ENCODE measurements around the gene AVPI1. TPM values are rescaled to one million over a fixed set of nuclear protein-coding genes. Genes with fewer than 3 reads are reported as not detected.
"Not testable (repeated sequence)": the region's sequence is repeated elsewhere in the genome, so short reads cannot be mapped to it uniquely, and the experiment has no call there.

AVPI1 gene
- polyA plus RNA-seq, 4 donors = 18.2 to 64.9 (median 46.8) TPM

GRCh38 chr10:97687785-97688781 is 1.0 kb upstream of the AVPI1 start:
- Histone ChIP-seq H3K27me3 (ENCODE audit: control insufficient read depth in 3 of 3, insufficient read depth in 3 of 3, low read length in 3 of 3) (no peaks in the 10 kb centered on the region), H3K4me1 (ENCODE audit: control insufficient read depth in 3 of 3, insufficient read depth in 2 of 3, low read depth in 1 of 3, low read length in 2 of 3) (peaks cover 0 to 24% (median 5%) of the 10 kb centered on the region in 3 donors), H3K9me3 (ENCODE audit: control insufficient read depth in 2 of 2, insufficient read depth in 1 of 2, low read depth in 1 of 2, low read length in 1 of 2) (peaks cover 0 to 10% of the 10 kb centered on the region in 2 donors), H3K4me3 (ENCODE audit: low read depth in 1 of 3, low read length in 3 of 3) (peak overlapping the region in 2 of 3 donors; percentile 39 to 85), H3K36me3 (ENCODE audit: control insufficient read depth in 3 of 3, insufficient read depth in 2 of 3, low read depth in 1 of 3, low read length in 3 of 3) (peaks cover 0 to 11% (median 0%) of the 10 kb centered on the region in 3 donors), H3K27ac (ENCODE audit: low read depth in 1 of 3, low read length in 2 of 3) (peak overlapping the region; percentile 73 to 86 (median 77))
- no peak for FAIRE-seq
- DNase-seq = peak in 1 of 2 donors; percentile 48
- 58 to 68% (median 65%) methylated on average over 14 of the region's 14 CpGs for WGBS, 3 donors

- 6 to 14% (median 10%) methylated on average over 14 of the region's 14 CpGs for WGBS, 3 donors
- Histone ChIP-seq H3K27me3 (ENCODE audit: control insufficient read depth in 3 of 3, insufficient read depth in 3 of 3, low read length in 3 of 3) (no peaks in the 10 kb centered on the region), H3K9me3 (ENCODE audit: control insufficient read depth in 2 of 2, insufficient read depth in 1 of 2, low read depth in 1 of 2, low read length in 1 of 2) (peaks cover 0 to 7% of the 10 kb centered on the region in 2 donors), H3K36me3 (ENCODE audit: control insufficient read depth in 3 of 3, insufficient read depth in 2 of 3, low read depth in 1 of 3, low read length in 3 of 3) (peaks cover 0 to 14% (median 0%) of the 10 kb centered on the region in 3 donors), H3K27ac (ENCODE audit: low read depth in 1 of 3, low read length in 2 of 3) (peak overlapping the region; percentile 88 to 98 (median 93)), H3K4me1 (ENCODE audit: control insufficient read depth in 3 of 3, insufficient read depth in 2 of 3, low read depth in 1 of 3, low read length in 2 of 3) (peaks cover 2 to 30% (median 5%) of the 10 kb centered on the region in 3 donors), H3K4me3 (ENCODE audit: low read depth in 1 of 3, low read length in 3 of 3) (peak overlapping the region; percentile 42 to 85 (median 79))
- peak in 1 of 2 donors; percentile 42 for DNase-seq
- no peak for FAIRE-seq
Observed at GRCh38 chr10:97686301-97686961, 610 bp downstream of the AVPI1 start.

GRCh38 chr10:97685395-97685958 is 1.6 kb downstream of the AVPI1 start:
- peak; percentile 46 to 63 for DNase-seq
- peaks cover 2 to 30% (median 5%) of the 10 kb centered on the region in 3 donors for H3K4me1 ChIP-seq (ENCODE audit: control insufficient read depth in 3 of 3, insufficient read depth in 2 of 3, low read depth in 1 of 3, low read length in 2 of 3)
- peak overlapping the region in 2 of 3 donors; percentile 79 to 85 for H3K4me3 ChIP-seq (ENCODE audit: low read depth in 1 of 3, low read length in 3 of 3)
- 0 to 45% (median 42%) methylated on average over 2 of the region's 2 CpGs for WGBS, 3 donors
- no peaks in the 10 kb centered on the region for H3K27me3 ChIP-seq (ENCODE audit: control insufficient read depth in 3 of 3, insufficient read depth in 3 of 3, low read length in 3 of 3)
- no peak for FAIRE-seq
- peaks cover 0 to 7% of the 10 kb centered on the region in 2 donors for H3K9me3 ChIP-seq (ENCODE audit: control insufficient read depth in 2 of 2, insufficient read depth in 1 of 2, low read depth in 1 of 2, low read length in 1 of 2)
- H3K36me3 ChIP-seq (ENCODE audit: control insufficient read depth in 3 of 3, insufficient read depth in 2 of 3, low read depth in 1 of 3, low read length in 3 of 3) = peaks cover 0 to 14% (median 0%) of the 10 kb centered on the region in 3 donors
- peak overlapping the region; percentile 66 to 98 (median 85) for H3K27ac ChIP-seq (ENCODE audit: low read depth in 1 of 3, low read length in 2 of 3)

- 22 to 47% (median 46%) methylated on average over 5 of the region's 5 CpGs for WGBS, 3 donors
- H3K27me3 ChIP-seq (ENCODE audit: control insufficient read depth in 3 of 3, insufficient read depth in 3 of 3, low read length in 3 of 3) = no peaks in the 10 kb centered on the region
- no peak for FAIRE-seq
- H3K4me1 ChIP-seq (ENCODE audit: control insufficient read depth in 3 of 3, insufficient read depth in 2 of 3, low read depth in 1 of 3, low read length in 2 of 3) = peaks cover 2 to 30% (median 5%) of the 10 kb centered on the region in 3 donors
- H3K36me3 ChIP-seq (ENCODE audit: control insufficient read depth in 3 of 3, insufficient read depth in 2 of 3, low read depth in 1 of 3, low read length in 3 of 3) = peaks cover 0 to 20% (median 0%) of the 10 kb centered on the region in 3 donors
- peak overlapping the region in 2 of 3 donors; percentile 79 to 85 for H3K4me3 ChIP-seq (ENCODE audit: low read depth in 1 of 3, low read length in 3 of 3)
- H3K27ac ChIP-seq (ENCODE audit: low read depth in 1 of 3, low read length in 2 of 3) = peak overlapping the region; percentile 66 to 98 (median 85)
- DNase-seq = peak; percentile 64
- peaks cover 0 to 7% of the 10 kb centered on the region in 2 donors for H3K9me3 ChIP-seq (ENCODE audit: control insufficient read depth in 2 of 2, insufficient read depth in 1 of 2, low read depth in 1 of 2, low read length in 1 of 2)
Observed at GRCh38 chr10:97684866-97685394, 2.1 kb downstream of the AVPI1 start.

GRCh38 chr10:97684368-97684713 is 2.7 kb downstream of the AVPI1 start:
- not testable (repeated sequence) for DNase-seq; H3K27me3 ChIP-seq (ENCODE audit: control insufficient read depth in 3 of 3, insufficient read depth in 3 of 3, low read length in 3 of 3); FAIRE-seq; H3K9me3 ChIP-seq (ENCODE audit: control insufficient read depth in 2 of 2, insufficient read depth in 1 of 2, low read depth in 1 of 2, low read length in 1 of 2)
- WGBS, 3 donors = 41 to 76% (median 70%) methylated on average over 6 to 7 of the region's 7 CpGs
- H3K36me3 ChIP-seq (ENCODE audit: control insufficient read depth in 3 of 3, insufficient read depth in 2 of 3, low read depth in 1 of 3, low read length in 3 of 3) = peaks cover 0 to 25% (median 0%) of the 10 kb centered on the region in 3 donors
- H3K27ac ChIP-seq (ENCODE audit: low read depth in 1 of 3, low read length in 2 of 3) = peak overlapping the region; percentile 84 to 98 (median 85)
- H3K4me3 ChIP-seq (ENCODE audit: low read depth in 1 of 3, low read length in 3 of 3) = peak overlapping the region in 2 of 3 donors; percentile 79 to 85
- H3K4me1 ChIP-seq (ENCODE audit: control insufficient read depth in 3 of 3, insufficient read depth in 2 of 3, low read depth in 1 of 3, low read length in 2 of 3) = peaks cover 2 to 31% (median 5%) of the 10 kb centered on the region in 3 donors

- H3K9me3 ChIP-seq (ENCODE audit: control insufficient read depth in 2 of 2, insufficient read depth in 1 of 2, low read depth in 1 of 2, low read length in 1 of 2) = peaks cover 0 to 7% of the 10 kb centered on the region in 2 donors
- peaks cover 2 to 32% (median 5%) of the 10 kb centered on the region in 3 donors for H3K4me1 ChIP-seq (ENCODE audit: control insufficient read depth in 3 of 3, insufficient read depth in 2 of 3, low read depth in 1 of 3, low read length in 2 of 3)
- H3K36me3 ChIP-seq (ENCODE audit: control insufficient read depth in 3 of 3, insufficient read depth in 2 of 3, low read depth in 1 of 3, low read length in 3 of 3) = peaks cover 0 to 31% (median 0%) of the 10 kb centered on the region in 3 donors
- WGBS, 3 donors = 20 to 44% (median 36%) methylated on average over 9 of the region's 9 CpGs
- no peaks in the 10 kb centered on the region for H3K27me3 ChIP-seq (ENCODE audit: control insufficient read depth in 3 of 3, insufficient read depth in 3 of 3, low read length in 3 of 3)
- no peak for FAIRE-seq
- H3K27ac ChIP-seq (ENCODE audit: low read depth in 1 of 3, low read length in 2 of 3) = peak overlapping the region; percentile 84 to 98 (median 85)
- peak overlapping the region in 2 of 3 donors; percentile 79 to 85 for H3K4me3 ChIP-seq (ENCODE audit: low read depth in 1 of 3, low read length in 3 of 3)
- DNase-seq = peak; percentile 62 to 66
Observed at GRCh38 chr10:97683556-97684367, 3.3 kb downstream of the AVPI1 start.

GRCh38 chr10:97682042-97682441 is 5.0 kb downstream of the AVPI1 start:
- peaks cover 0 to 19% (median 2%) of the 10 kb centered on the region in 3 donors for H3K4me1 ChIP-seq (ENCODE audit: control insufficient read depth in 3 of 3, insufficient read depth in 2 of 3, low read depth in 1 of 3, low read length in 2 of 3)
- peaks cover 0 to 47% (median 5%) of the 10 kb centered on the region in 3 donors for H3K36me3 ChIP-seq (ENCODE audit: control insufficient read depth in 3 of 3, insufficient read depth in 2 of 3, low read depth in 1 of 3, low read length in 3 of 3)
- FAIRE-seq = no peak
- DNase-seq = peak; percentile 70 to 80
- peak overlapping the region in 1 of 3 donors; percentile 98 for H3K27ac ChIP-seq (ENCODE audit: low read depth in 1 of 3, low read length in 2 of 3)
- H3K4me3 ChIP-seq (ENCODE audit: low read depth in 1 of 3, low read length in 3 of 3) = no peak overlapping the region
- no peaks in the 10 kb centered on the region for H3K9me3 ChIP-seq (ENCODE audit: control insufficient read depth in 2 of 2, insufficient read depth in 1 of 2, low read depth in 1 of 2, low read length in 1 of 2)
- 40 to 64% (median 55%) methylated on average over 4 of the region's 4 CpGs for WGBS, 3 donors
- no peaks in the 10 kb centered on the region for H3K27me3 ChIP-seq (ENCODE audit: control insufficient read depth in 3 of 3, insufficient read depth in 3 of 3, low read length in 3 of 3)
